ENCODE data around the gene USP35. TPM values are rescaled to one million over a fixed set of nuclear protein-coding genes. Genes with fewer than 3 reads are reported as not detected.

USP35 gene
- polyA plus RNA-seq, 1 of the 3 experiments (the other 2 are of a cell fraction): 8.4 TPM

- TF ChIP-seq REST (IDR thresholded peaks at IDR 0.05; ENCODE audit: low read depth, low read length) (no peak), CTCF (IDR thresholded peaks at IDR 0.05) (no peak), POLR2AphosphoS5 (IDR thresholded peaks at IDR 0.05; ENCODE audit: low read depth, low read length) (no peak), RXRA (IDR thresholded peaks at IDR 0.05; ENCODE audit: borderline replicate concordance, low read depth) (no peak), NRF1 (IDR thresholded peaks at IDR 0.05; ENCODE audit: low read depth, low read length) (no peak), ELF1 (IDR thresholded peaks at IDR 0.05) (no peak)
Measured at GRCh38 chr11:78196661-78197091, 8.0 kb downstream of the USP35 start (continued).

GRCh38 chr11:78197816-78198215, 9.1 kb downstream of the USP35 start:
- Histone ChIP-seq H2AFZ (ENCODE audit: low read depth) (no peak overlapping the region), H3K4me1 (ENCODE audit: control insufficient read depth in 1 of 2, insufficient read depth in 2 of 2, low read depth in 1 of 2, low read length in 1 of 2) (no peaks in the 10 kb centered on the region; a peak in 1 of 4 replicates), H3K9ac (no peak overlapping the region), H3K79me2 (ENCODE audit: insufficient read depth) (peaks cover 21% of the 10 kb centered on the region; the same call in 1 of the 2 replicates), H4K20me1 (ENCODE audit: insufficient read depth) (0 out of 2 replicates have a peak, but pooled peaks cover 2% of the 10 kb centered on the region), H3K27ac (ENCODE audit: low read depth in 2 of 2, low read length in 1 of 2) (no peak overlapping the region), H3K9me2 (no peaks in the 10 kb centered on the region), H3K4me2 (no peak overlapping the region), H3K4me3 (ENCODE audit: low read depth in 2 of 2, low read length in 1 of 2) (no peak overlapping the region), H3K9me3 (no peaks in the 10 kb centered on the region), H3F3A (replicated peaks; ENCODE audit: insufficient read depth) (no peaks in the 10 kb centered on the region), H3K27me3 (ENCODE audit: insufficient read depth) (no peaks in the 10 kb centered on the region), H3K36me3 (replicated peaks in 1 of 2; ENCODE audit: control insufficient read depth in 1 of 2, insufficient read depth in 2 of 2, low read length in 1 of 2) (peaks cover 0 to 35% of the 10 kb centered on the region in 2 experiments)
- 90% methylated on average over 2 of the region's 8 CpGs for WGBS (ENCODE audit: low lambda C conversion rate)
- no peak for DNase-seq
- CTCF ChIA-PET: no interaction called here
- POLR2A ChIA-PET: no interaction called here
- TF ChIP-seq TCF12 (IDR thresholded peaks at IDR 0.05) (no peak), USF1 (IDR thresholded peaks at IDR 0.05; ENCODE audit: borderline replicate concordance, low read depth) (no peak), EZH2phosphoT487 (IDR thresholded peaks at IDR 0.05; ENCODE audit: borderline replicate concordance, low read depth) (no peak), NRF1 (IDR thresholded peaks at IDR 0.05; ENCODE audit: low read depth, low read length) (no peak), MEF2A (IDR thresholded peaks at IDR 0.05; ENCODE audit: borderline replicate concordance, low read depth) (no peak), FOSL2 (IDR thresholded peaks at IDR 0.05; ENCODE audit: borderline replicate concordance, low read depth) (no peak), EP300 (IDR thresholded peaks at IDR 0.05; ENCODE audit: borderline replicate concordance in 1 of 2, low read depth in 1 of 2, low read length in 1 of 2) (no peak), GABPA (IDR thresholded peaks at IDR 0.05; ENCODE audit: low read depth) (no peak), RFX5 (IDR thresholded peaks at IDR 0.05; ENCODE audit: low read length) (no peak), MAX (IDR thresholded peaks at IDR 0.05; ENCODE audit: low read depth) (no peak), NFIC (IDR thresholded peaks at IDR 0.05; ENCODE audit: borderline replicate concordance) (no peak)

Data from SK-N-SH (cell line).